Mammary epithelial cell (primary cell): Measurements from ENCODE around the gene C3.

Source experiments
- CTCF ChIP-seq, 2 donors: IDR thresholded peaks in 1 of 2; conservative IDR thresholded peaks in 1 of 2; 2 replicates each; pipeline ENCODE4 v1.5.1; 2011 to 2012; ENCODE audit warnings: inconsistent platforms in 2 of 2, low read length in 2 of 2, mild to moderate bottlenecking in 2 of 2, control low read depth in 1 of 2, low read depth in 1 of 2; ENCODE audit not compliant: insufficient read depth in 1 of 2; ENCODE audit errors: extremely low read depth in 1 of 2
- EZH2 ChIP-seq: IDR thresholded peaks from 2 replicates; pipeline ENCODE4 v1.6.1; 2012; ENCODE audit warnings: low read length, inconsistent platforms, borderline replicate concordance

- no peak for TF ChIP-seq CTCF (conservative IDR thresholded peaks at IDR 0.05 in 1 of 2, IDR thresholded peaks at IDR 0.05 in 1 of 2; ENCODE audit: extremely low read depth in 1 of 2, insufficient read depth in 1 of 2, low read depth in 1 of 2, low read length in 2 of 2)
- TF ChIP-seq EZH2, result no peak
Observed at GRCh38 chr19:6664916-6665315, 55.5 kb downstream of the C3 start.
